GM19328 (cell line): ENCODE data around the gene CT55.
"Not testable (repeated sequence)": the region's sequence is repeated elsewhere in the genome, so short reads cannot be mapped to it uniquely, and the experiment has no call there.

Source experiments
- ATAC-seq: cut with Tn5 transposase; IDR thresholded peaks from one replicate; pipeline ENCODE4 v1.9.1; 2021; ENCODE audit warnings: mild to moderate bottlenecking, moderate library complexity; ENCODE audit not compliant: unreplicated experiment

The CT55 gene

GRCh38 chrX:135170877-135171519, at the start of gene CT55:
CT55 (minus strand) TSS chrX:135171398; CDS start chrX:135171171, 227 bp downstream.
- ATAC-seq: no peak

GRCh38 chrX:135213200-135213844, 42.1 kb upstream of the CT55 start:
- no peak for ATAC-seq

- ATAC-seq: not testable (repeated sequence)
Observed at GRCh38 chrX:135206427-135206826, 35.2 kb upstream of the CT55 start.

- no peak for ATAC-seq
Observed at GRCh38 chrX:135200297-135200696, 29.1 kb upstream of the CT55 start.

- no peak for ATAC-seq
Observed at GRCh38 chrX:135194684-135195083, 23.5 kb upstream of the CT55 start.

GRCh38 chrX:135193740-135194139, 22.5 kb upstream of the CT55 start:
- no peak for ATAC-seq

- ATAC-seq: no peak
Observed at GRCh38 chrX:135191838-135192237, 20.6 kb upstream of the CT55 start.

GRCh38 chrX:135185795-135186443, 14.7 kb upstream of the CT55 start:
- ATAC-seq: peak; percentile 70

GRCh38 chrX:135178636-135179035, 7.4 kb upstream of the CT55 start:
- ATAC-seq: no peak

GRCh38 chrX:135170468-135170867, 730 bp downstream of the CT55 start:
- no peak for ATAC-seq

GRCh38 chrX:135169534-135169933, 1.7 kb downstream of the CT55 start:
- not testable (repeated sequence) for ATAC-seq

- ATAC-seq: no peak
Observed at GRCh38 chrX:135168486-135168885, 2.7 kb downstream of the CT55 start.

- ATAC-seq: not testable (repeated sequence)
Observed at GRCh38 chrX:135154688-135155087, 16.5 kb downstream of the CT55 start.

GRCh38 chrX:135126145-135126544, 45.1 kb downstream of the CT55 start:
- ATAC-seq: not testable (repeated sequence)

- ATAC-seq: not testable (repeated sequence)
Observed at GRCh38 chrX:135120056-135120576, 51.1 kb downstream of the CT55 start, which contains the start of gene ETDB. ETDB (minus strand) TSS chrX:135120526; CDS start chrX:135119261, 1,265 bp downstream.

- ATAC-seq: not testable (repeated sequence)
Observed at GRCh38 chrX:135116064-135116463, 55.1 kb downstream of the CT55 start.

GRCh38 chrX:135114392-135114791, 56.8 kb downstream of the CT55 start:
- peak; percentile 81 for ATAC-seq

- no peak for ATAC-seq
Observed at GRCh38 chrX:135112743-135113142, 58.5 kb downstream of the CT55 start.

GRCh38 chrX:135112096-135112729, 59.0 kb downstream of the CT55 start:
- ATAC-seq: peak; percentile 53

- ATAC-seq: no peak
Observed at GRCh38 chrX:135109554-135109953, 61.6 kb downstream of the CT55 start.
